HG02973 (cell line): ENCODE measurements around the gene RASEF.
A peak's percentile ranks its signal among the peaks of the same experiment; 100 is the strongest.
"Not testable (repeated sequence)": the region's sequence is repeated elsewhere in the genome, so short reads cannot be mapped to it uniquely, and the experiment has no call there.

ENCODE experiments used
- ATAC-seq: cut with Tn5 transposase; IDR thresholded peaks from one replicate; pipeline ENCODE4 v1.9.1; 2021; ENCODE audit warnings: moderate library complexity; ENCODE audit not compliant: unreplicated experiment

Gene RASEF

DNA sequence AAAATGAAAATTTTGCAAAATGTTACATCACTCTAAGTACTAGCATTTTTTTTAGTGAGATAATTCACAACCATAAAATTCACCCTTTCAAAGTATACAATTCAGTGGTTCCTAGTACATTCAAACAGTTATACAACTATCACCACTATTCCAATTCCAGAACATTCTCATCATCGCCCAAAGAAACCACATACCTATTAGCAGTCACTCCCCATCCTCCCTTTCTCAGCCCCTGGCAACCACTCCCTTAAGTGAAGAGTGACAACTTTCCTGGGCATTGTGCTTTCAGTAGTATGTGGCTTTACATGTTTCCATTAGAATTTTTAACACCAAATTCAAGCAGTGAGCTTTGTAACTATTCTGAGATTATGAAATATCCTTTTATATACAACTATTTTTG lies 81.4 kb downstream of the RASEF start:
- ATAC-seq, result no peak

DNA sequence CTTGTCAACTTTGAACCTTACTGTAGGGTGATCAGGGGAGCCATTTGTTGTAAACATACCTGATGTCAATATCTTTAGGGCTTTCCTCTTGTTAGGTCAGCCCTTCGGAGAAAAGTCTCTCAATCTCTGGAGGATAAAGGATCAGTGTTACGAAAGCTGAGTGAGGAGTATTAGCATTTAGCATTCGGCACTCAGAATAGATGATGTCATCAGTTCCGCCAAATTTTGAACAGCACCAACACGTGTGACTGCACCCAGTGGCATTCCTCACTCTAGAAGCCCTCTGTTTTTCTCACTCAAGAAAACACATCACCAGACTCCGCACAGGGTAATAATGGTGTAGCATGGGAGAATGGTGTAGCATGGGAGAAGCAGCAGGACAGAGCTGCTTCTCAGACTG lies 87.8 kb downstream of the RASEF start:
- ATAC-seq, result no peak

DNA sequence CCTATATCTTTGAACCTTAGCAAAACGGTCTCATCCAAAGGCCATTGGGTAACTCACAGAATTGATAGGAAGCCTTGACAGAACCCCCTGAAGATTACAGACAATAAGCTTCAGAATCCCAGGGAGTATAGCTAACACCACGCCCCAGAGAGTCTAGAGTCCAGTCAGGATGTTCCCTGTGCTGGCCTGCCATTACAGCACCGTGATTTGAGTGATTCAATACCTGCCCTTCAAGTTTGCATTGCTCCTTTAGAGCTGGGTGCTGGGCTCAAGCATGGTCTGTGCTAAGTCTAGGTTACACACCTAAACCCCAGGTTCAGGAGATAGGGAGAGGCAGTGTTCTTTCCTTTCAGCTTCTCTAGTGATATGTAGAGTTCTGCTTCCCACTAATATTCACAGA lies 90.5 kb downstream of the RASEF start:
- no peak for ATAC-seq

DNA sequence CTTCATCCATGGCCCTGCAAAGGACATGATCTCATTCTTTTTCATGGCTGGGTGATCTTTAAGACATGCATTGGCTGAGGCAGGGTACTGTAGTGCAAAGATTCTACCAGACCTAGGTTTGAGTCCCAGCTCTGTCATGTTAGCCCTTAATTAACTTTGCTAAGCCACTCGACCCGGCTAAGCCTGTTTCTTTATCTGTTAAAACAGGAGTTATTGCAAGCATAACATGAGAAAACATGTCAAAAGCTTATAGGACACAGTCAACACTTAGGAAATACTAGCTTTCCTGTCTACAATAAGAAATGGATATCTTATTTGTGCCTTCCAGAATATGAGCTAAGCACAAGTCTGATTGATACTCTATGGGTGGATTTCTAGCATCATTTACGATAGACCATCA lies 92.6 kb downstream of the RASEF start:
- ATAC-seq, result no peak

DNA sequence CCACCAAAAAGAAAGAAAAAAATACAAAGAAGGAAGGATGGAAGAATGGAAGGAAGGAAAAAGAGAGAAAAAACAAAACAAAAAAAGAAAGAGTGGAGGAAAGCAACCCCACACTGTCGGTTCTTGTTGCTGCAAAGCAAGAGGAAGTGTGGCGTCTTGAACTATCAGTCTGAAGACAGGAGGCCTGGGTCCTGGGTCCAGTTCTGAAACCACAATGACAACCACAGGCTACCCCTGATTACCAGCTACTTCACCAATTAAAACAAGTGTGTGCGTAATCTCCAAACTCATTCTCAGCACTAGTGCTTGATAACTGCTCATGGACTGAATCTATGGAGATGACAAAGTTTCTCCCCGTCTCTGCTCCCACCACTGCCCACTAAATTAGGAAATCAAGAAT lies 93.7 kb downstream of the RASEF start:
- no peak for ATAC-seq

DNA sequence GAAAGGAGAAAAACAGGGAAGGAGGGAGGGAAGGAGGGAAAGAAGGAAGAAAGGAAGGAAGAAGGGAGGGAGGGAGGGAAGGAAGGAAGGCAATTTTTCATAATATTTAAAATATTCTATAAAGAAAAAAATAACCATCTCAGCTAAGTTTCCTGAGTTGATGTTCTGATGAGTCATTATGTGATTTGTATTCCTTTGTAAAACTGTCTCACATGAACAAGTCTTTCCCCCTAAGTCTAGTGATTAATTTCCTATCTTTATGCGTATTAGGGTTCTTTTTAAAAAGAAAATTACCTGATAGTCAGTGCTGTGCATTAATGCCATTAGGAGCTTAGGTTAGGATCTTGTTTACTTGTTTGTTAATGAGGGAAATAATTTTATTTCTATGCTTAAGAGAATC lies 94.1 kb downstream of the RASEF start:
- ATAC-seq, result no peak

DNA sequence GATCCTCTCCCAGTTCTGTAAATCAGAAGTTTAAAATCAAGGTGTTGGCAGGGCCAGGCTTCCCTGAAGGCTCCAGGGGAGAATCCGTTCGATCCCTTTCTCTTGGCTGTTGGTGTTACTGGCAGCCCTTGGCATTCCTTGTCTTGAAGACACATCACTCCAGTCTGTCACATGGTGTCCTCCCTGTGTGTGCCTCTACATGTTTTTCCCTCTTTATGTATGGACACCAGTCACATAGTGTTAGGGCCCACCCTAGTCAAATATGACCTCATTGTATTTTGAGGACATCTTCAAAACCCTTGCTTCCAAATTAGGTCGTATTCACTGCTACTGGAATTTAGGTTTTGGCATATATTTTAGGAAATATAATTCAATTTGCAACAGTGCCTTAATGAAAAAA lies 94.6 kb downstream of the RASEF start:
- ATAC-seq, result no peak

DNA sequence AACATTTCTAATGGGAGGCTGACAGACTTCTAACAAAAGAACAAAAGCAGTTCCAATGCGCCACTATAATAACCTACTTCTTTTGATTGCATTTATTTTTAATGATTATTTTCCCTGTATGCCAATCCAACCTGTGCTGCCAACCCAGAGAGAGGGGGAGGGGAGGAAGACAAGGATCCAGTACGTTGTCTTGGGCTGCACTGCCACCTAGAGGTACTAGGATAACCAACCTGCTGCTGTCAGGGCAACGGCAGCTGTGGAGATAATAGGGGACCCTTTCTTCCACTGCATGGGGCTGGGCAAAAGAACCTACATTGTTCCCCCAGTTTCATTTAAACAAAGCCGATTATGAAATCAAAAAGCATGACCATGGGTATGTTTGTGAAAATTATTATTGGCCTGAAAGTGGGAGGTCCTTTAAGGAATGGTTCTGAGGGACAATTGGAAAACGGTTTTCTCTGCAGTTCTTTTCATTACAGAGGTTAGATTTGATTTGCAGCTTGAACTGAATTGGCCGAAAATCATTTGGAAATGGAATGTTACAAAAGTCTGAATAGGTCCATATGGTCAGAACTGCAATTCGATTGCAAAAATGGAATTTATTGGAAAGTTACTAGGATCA lies 101.3 kb downstream of the RASEF start:
- peak; percentile 96 for ATAC-seq

DNA sequence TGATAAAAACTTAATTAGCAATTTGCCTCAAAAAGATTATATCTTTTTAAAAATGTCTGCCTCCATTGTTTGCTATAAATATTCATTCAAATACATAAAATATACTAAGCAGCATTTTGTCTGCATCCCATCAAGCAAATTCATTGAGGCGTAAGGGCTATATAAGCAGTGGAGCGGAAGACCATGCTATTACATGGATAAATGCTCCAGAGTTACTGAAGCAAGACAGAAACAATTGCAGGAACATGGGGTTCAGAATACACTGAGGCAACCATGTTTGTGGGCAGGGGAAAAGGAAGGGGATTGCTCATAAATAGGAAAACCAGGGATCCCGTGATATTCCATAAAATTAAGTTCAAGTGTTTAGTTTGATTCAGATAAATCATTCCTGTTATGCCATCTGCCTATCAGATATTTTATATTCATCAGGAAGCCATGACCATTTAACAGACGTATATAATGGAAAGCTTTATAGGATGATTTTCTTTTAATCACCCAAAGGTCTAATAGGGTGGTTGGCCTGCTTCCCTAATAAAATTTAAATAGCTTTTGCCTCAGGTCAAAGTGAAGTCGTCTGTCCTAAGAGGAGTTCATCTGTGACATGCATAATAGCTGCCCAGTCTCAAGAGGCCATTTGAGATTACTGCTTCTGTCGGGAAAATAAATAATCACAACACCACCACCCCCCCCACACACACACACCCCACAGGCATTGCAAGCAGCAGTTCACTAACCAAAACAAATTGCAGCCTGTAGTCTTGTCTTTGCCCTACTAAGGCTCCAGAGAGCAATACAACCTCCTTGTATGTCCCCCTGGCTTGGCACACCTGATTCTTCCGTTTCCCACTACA lies 105.2 kb downstream of the RASEF start:
- ATAC-seq, result no peak

DNA sequence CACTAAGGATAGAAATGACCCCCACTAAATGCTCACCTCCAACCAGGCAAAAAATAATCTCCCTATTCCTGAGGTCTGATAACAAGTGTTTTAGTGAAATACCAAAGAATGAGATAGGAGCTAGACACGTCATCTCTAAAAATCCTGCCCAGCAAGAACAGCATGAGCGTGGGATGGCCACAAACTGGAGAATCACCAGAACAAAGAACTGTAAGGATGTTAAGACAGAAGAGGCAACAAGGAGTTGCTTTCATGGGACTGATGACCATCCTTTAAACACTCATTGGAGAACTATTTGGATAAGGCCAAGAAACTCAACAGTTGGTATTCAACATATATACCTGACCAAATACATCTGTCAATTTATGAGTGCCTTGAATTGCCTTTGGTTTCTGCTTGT lies 113.7 kb downstream of the RASEF start:
- ATAC-seq, result no peak

DNA sequence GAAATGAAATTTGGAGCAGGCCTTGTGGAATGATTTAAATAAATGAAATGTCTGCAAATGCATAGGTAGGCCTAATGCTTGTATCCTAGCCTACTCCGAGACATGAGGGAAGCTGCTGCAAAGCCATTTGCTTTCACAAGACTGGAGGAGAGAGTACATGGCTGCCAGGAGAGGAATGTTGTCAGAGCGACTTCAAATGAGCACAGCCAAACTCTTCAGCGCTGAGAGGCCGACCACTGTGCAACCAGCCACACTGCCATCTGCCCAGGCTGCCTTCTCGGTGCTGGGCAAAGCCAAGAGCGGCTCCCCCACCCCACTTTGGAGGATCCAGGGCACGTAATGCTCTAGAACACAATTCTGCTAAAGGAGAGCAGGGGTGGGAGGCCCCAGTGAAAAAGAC lies 122.6 kb downstream of the RASEF start:
- ATAC-seq, result no peak

DNA sequence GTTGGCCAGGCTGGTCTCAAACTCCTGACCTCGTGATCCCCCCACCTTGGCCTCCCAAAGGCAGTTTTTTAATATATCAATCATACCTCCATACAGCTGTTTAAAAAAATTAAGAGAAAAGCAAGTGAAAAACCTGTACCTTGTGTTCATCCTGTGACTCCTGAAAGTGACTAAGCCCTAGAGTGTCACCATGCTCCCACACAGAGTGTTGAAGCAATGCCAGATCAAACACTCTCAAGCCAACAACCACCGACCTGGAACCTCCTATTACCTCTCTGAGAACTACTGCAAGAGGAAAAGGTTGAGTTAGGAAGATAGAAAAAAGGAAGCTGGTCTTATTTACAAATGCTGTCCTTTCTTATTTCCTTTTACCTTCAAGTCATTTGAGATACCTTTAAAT lies 123.5 kb downstream of the RASEF start:
- ATAC-seq, result no peak

DNA sequence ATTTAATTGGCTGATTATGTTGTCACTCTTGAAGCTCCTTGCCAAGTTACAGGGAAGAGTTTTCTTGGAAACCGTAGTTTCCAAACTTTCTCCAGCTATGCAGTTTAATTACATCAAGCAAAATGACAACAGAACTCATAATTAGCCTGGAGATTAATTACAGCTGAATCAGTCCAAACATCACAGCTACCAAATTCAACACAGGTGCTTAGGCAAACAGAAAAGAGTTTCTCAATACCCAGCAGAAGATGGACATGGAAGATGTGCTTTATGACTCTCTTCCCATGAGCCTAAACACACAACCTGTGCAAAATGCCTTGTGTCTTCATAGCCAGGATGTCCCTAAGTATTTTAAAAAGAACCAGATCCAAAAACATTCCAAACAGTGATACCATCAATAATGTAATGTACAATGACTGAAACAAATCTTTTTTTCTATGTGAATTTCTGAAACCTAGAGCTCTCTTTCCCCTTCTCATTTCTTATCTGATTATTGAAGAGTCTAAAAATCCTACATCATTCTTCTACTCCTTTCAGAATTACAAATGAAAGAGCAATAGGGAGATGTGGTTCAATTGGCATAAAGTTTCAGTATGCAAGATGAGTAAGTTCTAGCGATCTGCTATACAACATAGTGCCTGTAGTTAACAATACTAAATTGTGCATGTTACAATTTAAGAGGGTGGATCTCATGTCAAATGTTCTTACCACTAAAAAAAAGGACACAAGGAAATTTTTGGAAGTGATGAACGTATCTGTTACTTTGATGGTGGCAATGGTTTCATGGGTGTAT lies 124.3 kb downstream of the RASEF start:
- ATAC-seq, result no peak

DNA sequence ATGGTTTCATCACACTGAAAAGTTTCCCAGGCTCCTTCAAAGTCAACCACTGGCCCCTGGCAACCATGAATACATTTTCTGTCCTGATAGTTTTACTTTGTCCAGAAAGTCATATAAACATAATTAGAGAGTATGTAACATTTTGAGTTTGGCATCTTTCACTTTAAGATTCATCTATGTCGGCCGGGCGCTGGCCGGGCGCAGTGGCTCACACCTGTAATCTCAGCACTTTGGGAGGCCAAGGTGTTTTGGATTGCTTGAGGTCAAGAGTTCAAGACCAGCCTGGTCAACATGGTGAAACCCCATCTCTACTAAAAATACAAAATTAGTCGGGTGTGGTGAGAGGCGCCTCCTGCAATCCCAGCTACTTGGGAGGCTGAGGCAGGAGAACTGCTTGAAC lies 126.4 kb downstream of the RASEF start:
- not testable (repeated sequence) for ATAC-seq

DNA sequence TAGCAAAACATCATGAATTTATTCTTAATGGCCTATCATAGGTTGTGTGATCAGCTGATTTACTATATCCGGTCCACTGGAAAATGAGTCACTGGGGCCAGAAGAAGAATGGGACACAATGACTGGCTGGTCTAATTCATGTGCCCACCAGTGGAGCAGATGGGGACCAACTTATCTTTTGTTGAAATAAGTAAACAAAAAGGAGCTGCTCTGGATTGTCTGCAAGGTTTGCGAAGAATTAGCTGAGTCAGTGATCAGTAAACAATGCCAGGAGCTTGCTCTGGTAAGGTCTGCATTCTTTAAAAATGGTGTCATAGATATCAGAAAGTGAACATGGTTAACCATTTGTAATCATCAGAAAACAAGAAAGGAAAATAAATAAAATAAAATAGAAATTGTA lies 128.0 kb downstream of the RASEF start:
- no peak for ATAC-seq

DNA sequence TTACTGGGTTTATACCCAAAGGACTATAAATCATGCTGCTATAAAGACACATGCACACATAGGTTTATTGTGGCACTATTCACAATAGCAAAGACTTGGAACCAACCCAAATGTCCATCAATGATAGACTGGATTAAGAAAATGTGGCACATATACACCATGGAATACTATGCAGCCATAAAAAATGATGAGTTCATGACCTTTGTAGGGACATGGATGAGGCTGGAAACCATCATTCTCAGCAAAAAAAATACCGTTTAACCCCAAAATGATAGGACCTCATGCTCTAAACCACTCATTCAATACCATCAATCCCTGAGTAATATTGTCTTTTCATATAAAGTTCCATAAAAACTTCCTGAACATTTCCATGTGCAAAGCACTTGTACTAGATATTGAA lies 128.9 kb downstream of the RASEF start:
- ATAC-seq, result not testable (repeated sequence)

DNA sequence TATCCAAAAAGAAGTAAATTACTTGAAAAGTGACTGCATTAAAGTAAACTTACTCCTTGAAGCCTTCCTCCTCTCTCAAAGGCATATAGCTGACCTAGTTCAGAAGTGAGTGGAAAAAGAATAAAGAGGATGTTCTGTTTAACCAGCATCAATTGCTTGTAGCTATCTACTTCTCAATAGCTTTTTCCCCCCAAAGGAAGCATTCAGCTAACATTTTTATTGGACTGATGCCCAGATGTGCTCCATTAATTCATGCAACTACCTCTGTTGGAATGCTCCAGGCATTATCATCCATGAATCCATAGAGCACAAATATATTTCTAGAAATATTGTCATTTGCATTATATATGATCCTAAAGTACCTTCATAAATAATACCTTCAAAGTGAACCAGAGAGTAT lies 132.8 kb downstream of the RASEF start:
- ATAC-seq, result no peak
